ENCODE data around the gene UGT2B7.

DNA sequence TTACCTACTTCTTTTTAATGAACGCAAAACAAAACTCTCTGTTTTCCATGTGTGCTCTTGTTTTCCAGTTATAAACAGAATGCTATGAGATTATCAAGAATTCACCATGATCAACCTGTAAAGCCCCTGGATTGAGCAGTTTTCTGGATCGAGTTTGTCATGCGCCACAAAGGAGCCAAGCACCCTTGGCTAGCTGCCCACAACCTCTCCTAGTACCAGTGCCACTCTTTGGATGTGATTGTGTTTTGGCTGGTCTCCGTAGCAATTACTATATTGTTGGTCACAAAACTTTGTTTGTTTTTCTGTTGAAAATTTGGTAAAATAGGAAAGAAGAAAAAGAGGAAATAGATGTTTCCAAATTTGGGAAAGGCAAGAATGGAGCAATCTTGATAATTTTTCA is 51.1 kb downstream of the UGT2B7 start:
- TF ChIP-seq POLR2A (IDR thresholded peaks at IDR 0.05; ENCODE audit: low read length) (no peak), GATA1 (IDR thresholded peaks at IDR 0.05; ENCODE audit: low read depth, low read length) (no peak)

Data from erythroblast (primary cell).